ENCODE results near the gene GALR3.

Gene GALR3

DNA sequence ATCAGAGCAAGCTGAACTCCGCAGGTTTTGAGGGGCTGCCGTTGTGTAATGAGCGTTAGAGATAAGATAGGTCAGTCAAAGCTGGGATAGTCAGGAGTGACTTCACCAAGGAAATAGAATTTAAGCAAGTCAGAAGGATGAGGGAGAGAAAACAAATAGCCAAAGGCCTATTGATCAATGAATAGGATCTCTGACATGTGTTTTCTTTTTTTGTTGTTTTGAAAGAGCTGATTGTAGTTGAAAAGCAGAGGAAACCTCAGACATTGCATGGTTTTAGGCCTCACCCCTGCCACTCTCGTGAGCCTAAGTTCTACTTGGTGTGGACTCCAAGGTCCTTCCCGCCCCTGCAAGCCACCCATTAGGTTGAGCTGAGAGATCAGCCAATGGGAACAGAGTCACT, 29.2 kb downstream of the GALR3 start:
- Mint-ChIP-seq H3K27ac (no peak overlapping the region), H3K36me3 (peaks cover 26% of the 10 kb centered on the region), H3K4me3 (no peak overlapping the region), H3K4me1 (peaks cover 32% of the 10 kb centered on the region), H3K9me3 (no peaks in the 10 kb centered on the region), H3K27me3 (no peaks in the 10 kb centered on the region)
- no peak for DNase-seq (ENCODE audit: low spot score in 2 of 2)
- ATAC-seq (ENCODE audit: low read depth) = no peak

- ATAC-seq (ENCODE audit: low read depth) (no peak), DNase-seq (ENCODE audit: low spot score in 2 of 2) (no peak)
- no peak overlapping the region for H3K4me3 Mint-ChIP-seq
- no peaks in the 10 kb centered on the region for H3K9me3 Mint-ChIP-seq
- H3K27me3 Mint-ChIP-seq = no peaks in the 10 kb centered on the region
- H3K4me1 Mint-ChIP-seq = peaks cover 25% of the 10 kb centered on the region
- H3K27ac Mint-ChIP-seq = no peak overlapping the region
- H3K36me3 Mint-ChIP-seq = peaks cover 30% of the 10 kb centered on the region
These were observed 31.8 kb downstream of the GALR3 start for GRCh38 chr22:37854946-37855345.

DNA sequence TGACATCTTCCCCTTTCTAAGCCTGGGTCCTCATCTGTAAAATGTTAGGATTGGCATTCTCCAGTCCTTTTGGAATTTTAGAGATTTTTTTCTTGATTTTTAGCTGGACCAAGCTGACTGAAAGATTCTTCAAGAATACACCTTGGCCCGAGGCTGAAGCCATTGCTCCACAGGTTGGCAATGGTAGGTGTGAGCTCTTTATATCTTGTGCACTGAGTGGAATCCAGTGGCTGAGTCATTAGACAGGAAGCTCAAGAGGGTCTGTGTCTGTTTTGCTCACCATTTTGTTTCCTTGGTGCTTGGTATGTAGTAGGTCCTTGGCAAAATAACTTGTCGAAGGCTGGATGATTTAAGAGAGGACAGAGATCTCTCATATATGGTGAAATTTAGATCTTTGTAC, 32.3 kb downstream of the GALR3 start:
- no peak overlapping the region for H3K4me3 Mint-ChIP-seq
- no peak overlapping the region for H3K27ac Mint-ChIP-seq
- peaks cover 31% of the 10 kb centered on the region for H3K36me3 Mint-ChIP-seq
- no peaks in the 10 kb centered on the region for H3K27me3 Mint-ChIP-seq
- no peak for ATAC-seq (ENCODE audit: low read depth)
- peaks cover 25% of the 10 kb centered on the region for H3K4me1 Mint-ChIP-seq
- H3K9me3 Mint-ChIP-seq = no peaks in the 10 kb centered on the region
- DNase-seq (ENCODE audit: low spot score in 2 of 2) = no peak

DNA sequence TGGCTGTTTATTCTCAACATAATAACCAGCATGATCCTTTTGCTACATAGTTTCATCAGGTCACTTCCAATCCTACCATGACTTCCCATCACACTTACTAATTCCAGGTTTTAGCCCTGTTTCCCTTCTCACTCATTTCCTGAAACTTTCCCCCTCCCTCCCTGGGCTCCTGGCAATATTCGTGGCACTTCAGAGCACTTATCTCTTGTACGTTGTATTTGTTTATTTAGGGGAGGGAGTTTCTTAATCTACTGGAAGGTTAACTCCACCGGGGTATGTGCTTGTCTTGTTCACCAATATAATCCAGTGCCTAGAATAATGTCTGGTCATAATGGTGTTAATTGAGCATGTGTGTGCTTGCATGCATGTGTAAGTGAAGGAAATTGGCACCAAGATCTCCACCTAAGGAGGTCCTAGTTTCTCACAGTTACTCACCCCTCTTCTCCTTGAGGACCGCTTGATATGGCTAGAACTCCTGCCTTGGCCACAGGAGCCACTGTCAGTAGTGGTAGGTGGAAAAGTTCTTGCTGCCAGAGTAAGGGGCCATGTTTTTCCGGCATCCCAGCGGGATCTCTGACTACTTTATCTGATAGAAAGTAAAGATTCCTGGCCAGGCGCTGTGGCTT, 37.7 kb downstream of the GALR3 start:
- H3K4me3 Mint-ChIP-seq = no peak overlapping the region
- no peaks in the 10 kb centered on the region for H3K4me1 Mint-ChIP-seq
- no peaks in the 10 kb centered on the region for H3K27me3 Mint-ChIP-seq
- no peaks in the 10 kb centered on the region for H3K9me3 Mint-ChIP-seq
- DNase-seq (ENCODE audit: low spot score in 2 of 2) (no peak), ATAC-seq (ENCODE audit: low read depth) (no peak)
- peaks cover 25% of the 10 kb centered on the region for H3K36me3 Mint-ChIP-seq
- H3K27ac Mint-ChIP-seq = no peak overlapping the region

- Mint-ChIP-seq H3K4me1 (no peaks in the 10 kb centered on the region), H3K4me3 (no peak overlapping the region), H3K9me3 (no peaks in the 10 kb centered on the region), H3K27me3 (no peaks in the 10 kb centered on the region), H3K27ac (no peak overlapping the region), H3K36me3 (peaks cover 23% of the 10 kb centered on the region)
- ATAC-seq (ENCODE audit: low read depth) (no peak), DNase-seq (ENCODE audit: low spot score in 2 of 2) (no peak)
These were observed 39.6 kb downstream of the GALR3 start for GRCh38 chr22:37862570-37863325.

GRCh38 chr22:37865510-37865909, 42.3 kb downstream of the GALR3 start:
- H3K36me3 Mint-ChIP-seq = peaks cover 23% of the 10 kb centered on the region
- no peaks in the 10 kb centered on the region for H3K4me1 Mint-ChIP-seq
- DNase-seq (ENCODE audit: low spot score in 2 of 2) = no peak
- no peak overlapping the region for H3K4me3 Mint-ChIP-seq
- no peak for ATAC-seq (ENCODE audit: low read depth)
- H3K27me3 Mint-ChIP-seq = no peaks in the 10 kb centered on the region
- no peak overlapping the region for H3K27ac Mint-ChIP-seq
- H3K9me3 Mint-ChIP-seq = no peaks in the 10 kb centered on the region

GRCh38 chr22:37870273-37870672, 47.1 kb downstream of the GALR3 start:
- Mint-ChIP-seq H3K27ac (no peak overlapping the region), H3K36me3 (peaks cover 14% of the 10 kb centered on the region)
- ATAC-seq (ENCODE audit: low read depth) = no peak

More at GRCh38 chr22:37870273-37870672, 47.1 kb downstream of the GALR3 start:
- Mint-ChIP-seq H3K4me1 (no peaks in the 10 kb centered on the region), H3K9me3 (no peaks in the 10 kb centered on the region), H3K27me3 (no peaks in the 10 kb centered on the region), H3K4me3 (no peak overlapping the region)
- no peak for DNase-seq (ENCODE audit: low spot score in 2 of 2)

All from memory B cell (primary cell).